Measurements from ENCODE around the gene ARPC3.
"Not testable (repeated sequence)": the region's sequence is repeated elsewhere in the genome, so short reads cannot be mapped to it uniquely, and the experiment has no call there.

ARPC3 gene

GRCh38 chr12:110417113-110417512 lies 33.0 kb downstream of the ARPC3 start:
- DNase-seq, result not testable (repeated sequence)

- not testable (repeated sequence) for DNase-seq
Observed at GRCh38 chr12:110410086-110410485, 40.1 kb downstream of the ARPC3 start.

GRCh38 chr12:110405126-110405662 lies 44.9 kb downstream of the ARPC3 start:
- not testable (repeated sequence) for DNase-seq

DNA sequence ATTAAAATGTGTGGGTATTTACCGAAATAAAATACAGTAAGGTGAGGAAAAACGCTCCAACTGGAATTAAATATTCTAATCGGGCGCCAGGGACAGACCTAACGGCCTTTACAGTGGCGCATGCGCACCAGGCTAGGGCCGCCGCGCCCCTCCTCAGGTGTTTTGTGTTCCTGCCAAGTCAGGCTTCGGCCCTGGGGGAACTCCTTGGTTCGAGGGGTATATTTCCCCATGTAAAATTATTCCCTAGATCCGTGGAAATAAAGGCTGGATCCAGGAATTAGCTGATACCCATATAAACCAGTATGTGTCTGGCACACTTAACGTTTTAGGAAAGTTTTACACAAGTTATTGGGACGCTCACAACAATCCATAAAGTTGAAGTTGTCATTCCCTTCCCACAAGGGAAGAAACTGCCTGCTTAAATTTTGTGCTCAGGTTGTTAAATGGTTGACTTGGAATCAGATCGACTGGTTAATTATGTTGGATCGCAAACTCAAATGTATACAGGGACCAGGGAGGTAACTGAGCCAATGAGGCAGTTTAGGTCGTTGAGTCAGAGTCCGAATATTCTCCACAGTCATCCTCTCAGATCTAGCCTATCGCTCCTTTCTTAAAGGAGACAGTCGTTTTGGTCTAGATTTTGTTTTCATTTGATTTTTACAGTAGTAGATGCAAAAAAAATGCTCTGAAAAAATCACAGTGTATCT lies 46.0 kb downstream of the ARPC3 start:
- DNase-seq, result peak; percentile 53 to 84 (median 70)

DNA sequence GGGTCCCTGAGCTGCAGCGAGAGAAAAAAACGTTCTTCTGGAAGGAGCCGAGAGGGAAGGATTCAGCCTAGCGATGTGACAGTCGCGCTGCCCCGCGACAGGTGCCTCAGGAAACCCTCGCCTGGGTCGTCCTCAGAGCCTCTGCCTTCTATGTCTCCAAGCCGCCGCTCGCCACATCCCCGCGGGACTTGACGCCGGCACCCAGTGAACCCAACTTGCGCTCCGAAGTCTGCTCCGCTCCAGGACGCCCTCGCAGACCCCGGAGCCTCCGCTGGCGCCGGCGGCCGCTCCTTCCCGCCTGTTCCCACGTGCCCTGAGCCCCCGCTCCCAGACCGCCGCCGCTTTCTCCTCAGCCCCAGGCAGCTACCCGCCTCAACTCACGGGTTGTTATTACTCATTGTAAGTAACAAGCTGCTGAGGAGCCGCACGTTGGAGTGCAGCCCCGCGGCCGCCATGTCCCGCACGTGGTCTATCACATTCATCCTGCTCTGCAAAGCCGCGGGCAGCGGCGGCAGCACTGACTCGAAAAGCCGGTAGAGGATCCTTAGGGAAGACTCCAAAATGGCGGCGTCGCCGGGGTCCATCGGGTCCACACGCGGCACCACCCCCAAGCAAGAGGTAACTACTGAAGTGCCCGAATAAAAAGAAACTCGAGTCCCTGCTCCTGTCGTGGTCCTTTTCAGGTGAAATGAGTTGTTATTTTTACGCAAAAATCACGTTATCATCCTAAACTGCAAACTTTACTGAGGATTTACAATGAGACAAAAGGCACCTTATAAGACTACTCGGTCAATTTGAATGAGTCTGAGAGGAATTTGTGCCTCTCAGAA lies 46.8 kb downstream of the ARPC3 start, which contains the start of gene ANAPC7:
TSS of gene ANAPC7 (minus strand) at position 563 of the 830 bp plus-strand sequence. CDS start at position 482, 81 bp downstream.
- DNase-seq, result peak; percentile 74 to 87 (median 85)

Measured in T-helper 2 cell (primary cell).